ENCODE results near the gene PRKCA.

DNA sequence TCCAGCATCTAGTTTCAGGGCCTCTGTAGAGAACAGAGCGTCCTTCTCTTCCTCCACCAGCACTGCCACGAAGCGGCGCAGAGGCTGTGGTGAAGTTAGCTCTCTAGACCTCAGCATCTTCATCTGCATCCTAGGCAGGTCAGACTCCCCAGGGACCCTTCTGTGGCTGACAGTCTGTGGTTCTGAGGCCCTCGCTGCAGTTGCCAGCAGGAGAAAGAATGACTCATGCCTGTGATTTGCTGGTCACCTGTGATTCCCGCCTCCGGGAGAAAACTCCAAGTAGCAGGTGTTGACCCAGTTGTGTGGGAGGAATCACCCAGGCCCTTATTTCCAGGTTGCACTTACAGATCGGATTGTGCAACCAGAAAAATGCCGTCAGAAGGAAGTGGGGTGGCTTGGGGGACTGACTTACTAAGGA lies 415.2 kb downstream of the PRKCA start:
- TF ChIP-seq, protein P1, sequence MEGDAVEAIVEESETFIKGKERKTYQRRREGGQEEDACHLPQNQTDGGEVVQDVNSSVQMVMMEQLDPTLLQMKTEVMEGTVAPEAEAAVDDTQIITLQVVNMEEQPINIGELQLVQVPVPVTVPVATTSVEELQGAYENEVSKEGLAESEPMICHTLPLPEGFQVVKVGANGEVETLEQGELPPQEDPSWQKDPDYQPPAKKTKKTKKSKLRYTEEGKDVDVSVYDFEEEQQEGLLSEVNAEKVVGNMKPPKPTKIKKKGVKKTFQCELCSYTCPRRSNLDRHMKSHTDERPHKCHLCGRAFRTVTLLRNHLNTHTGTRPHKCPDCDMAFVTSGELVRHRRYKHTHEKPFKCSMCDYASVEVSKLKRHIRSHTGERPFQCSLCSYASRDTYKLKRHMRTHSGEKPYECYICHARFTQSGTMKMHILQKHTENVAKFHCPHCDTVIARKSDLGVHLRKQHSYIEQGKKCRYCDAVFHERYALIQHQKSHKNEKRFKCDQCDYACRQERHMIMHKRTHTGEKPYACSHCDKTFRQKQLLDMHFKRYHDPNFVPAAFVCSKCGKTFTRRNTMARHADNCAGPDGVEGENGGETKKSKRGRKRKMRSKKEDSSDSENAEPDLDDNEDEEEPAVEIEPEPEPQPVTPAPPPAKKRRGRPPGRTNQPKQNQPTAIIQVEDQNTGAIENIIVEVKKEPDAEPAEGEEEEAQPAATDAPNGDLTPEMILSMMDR (IDR thresholded peaks at IDR 0.05) = no peak
- TF ChIP-seq, protein P2, sequence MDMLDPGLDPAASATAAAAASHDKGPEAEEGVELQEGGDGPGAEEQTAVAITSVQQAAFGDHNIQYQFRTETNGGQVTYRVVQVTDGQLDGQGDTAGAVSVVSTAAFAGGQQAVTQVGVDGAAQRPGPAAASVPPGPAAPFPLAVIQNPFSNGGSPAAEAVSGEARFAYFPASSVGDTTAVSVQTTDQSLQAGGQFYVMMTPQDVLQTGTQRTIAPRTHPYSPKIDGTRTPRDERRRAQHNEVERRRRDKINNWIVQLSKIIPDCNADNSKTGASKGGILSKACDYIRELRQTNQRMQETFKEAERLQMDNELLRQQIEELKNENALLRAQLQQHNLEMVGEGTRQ (CRISPR knock-in tag; IDR thresholded peaks at IDR 0.05) = no peak
- TF ChIP-seq, protein P3, sequence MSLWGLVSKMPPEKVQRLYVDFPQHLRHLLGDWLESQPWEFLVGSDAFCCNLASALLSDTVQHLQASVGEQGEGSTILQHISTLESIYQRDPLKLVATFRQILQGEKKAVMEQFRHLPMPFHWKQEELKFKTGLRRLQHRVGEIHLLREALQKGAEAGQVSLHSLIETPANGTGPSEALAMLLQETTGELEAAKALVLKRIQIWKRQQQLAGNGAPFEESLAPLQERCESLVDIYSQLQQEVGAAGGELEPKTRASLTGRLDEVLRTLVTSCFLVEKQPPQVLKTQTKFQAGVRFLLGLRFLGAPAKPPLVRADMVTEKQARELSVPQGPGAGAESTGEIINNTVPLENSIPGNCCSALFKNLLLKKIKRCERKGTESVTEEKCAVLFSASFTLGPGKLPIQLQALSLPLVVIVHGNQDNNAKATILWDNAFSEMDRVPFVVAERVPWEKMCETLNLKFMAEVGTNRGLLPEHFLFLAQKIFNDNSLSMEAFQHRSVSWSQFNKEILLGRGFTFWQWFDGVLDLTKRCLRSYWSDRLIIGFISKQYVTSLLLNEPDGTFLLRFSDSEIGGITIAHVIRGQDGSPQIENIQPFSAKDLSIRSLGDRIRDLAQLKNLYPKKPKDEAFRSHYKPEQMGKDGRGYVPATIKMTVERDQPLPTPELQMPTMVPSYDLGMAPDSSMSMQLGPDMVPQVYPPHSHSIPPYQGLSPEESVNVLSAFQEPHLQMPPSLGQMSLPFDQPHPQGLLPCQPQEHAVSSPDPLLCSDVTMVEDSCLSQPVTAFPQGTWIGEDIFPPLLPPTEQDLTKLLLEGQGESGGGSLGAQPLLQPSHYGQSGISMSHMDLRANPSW (CRISPR knock-in tag; conservative IDR thresholded peaks at IDR 0.05; ENCODE audit: low read depth) = no peak
- TF ChIP-seq TEAD4 (CRISPR knock-in tag; IDR thresholded peaks at IDR 0.05) (no peak), ZBTB21 (CRISPR knock-in tag; IDR thresholded peaks at IDR 0.05; ENCODE audit: borderline replicate concordance) (no peak), ZNF219 (CRISPR knock-in tag; IDR thresholded peaks at IDR 0.05; ENCODE audit: borderline replicate concordance) (no peak), ESRRA (CRISPR knock-in tag; IDR thresholded peaks at IDR 0.05; ENCODE audit: borderline replicate concordance) (no peak), CREM (CRISPR knock-in tag; IDR thresholded peaks at IDR 0.05) (no peak), TCF7 (CRISPR knock-in tag; IDR thresholded peaks at IDR 0.05; ENCODE audit: low read depth) (no peak), KAT7 (CRISPR knock-in tag; IDR thresholded peaks at IDR 0.05; ENCODE audit: borderline replicate concordance) (no peak)
- TF ChIP-seq, protein P4, sequence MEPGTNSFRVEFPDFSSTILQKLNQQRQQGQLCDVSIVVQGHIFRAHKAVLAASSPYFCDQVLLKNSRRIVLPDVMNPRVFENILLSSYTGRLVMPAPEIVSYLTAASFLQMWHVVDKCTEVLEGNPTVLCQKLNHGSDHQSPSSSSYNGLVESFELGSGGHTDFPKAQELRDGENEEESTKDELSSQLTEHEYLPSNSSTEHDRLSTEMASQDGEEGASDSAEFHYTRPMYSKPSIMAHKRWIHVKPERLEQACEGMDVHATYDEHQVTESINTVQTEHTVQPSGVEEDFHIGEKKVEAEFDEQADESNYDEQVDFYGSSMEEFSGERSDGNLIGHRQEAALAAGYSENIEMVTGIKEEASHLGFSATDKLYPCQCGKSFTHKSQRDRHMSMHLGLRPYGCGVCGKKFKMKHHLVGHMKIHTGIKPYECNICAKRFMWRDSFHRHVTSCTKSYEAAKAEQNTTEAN (CRISPR knock-in tag; IDR thresholded peaks at IDR 0.05) = no peak
- TF ChIP-seq, protein P5, sequence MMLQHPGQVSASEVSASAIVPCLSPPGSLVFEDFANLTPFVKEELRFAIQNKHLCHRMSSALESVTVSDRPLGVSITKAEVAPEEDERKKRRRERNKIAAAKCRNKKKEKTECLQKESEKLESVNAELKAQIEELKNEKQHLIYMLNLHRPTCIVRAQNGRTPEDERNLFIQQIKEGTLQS (CRISPR knock-in tag; conservative IDR thresholded peaks at IDR 0.05) = no peak

All from WTC11 (cell line).